ENCODE data around the gene ZBTB20.

The ZBTB20 gene

GRCh38 chr3:114444216-114444615, 702.9 kb downstream of the ZBTB20 start:
- no peak for DNase-seq (ENCODE audit: low spot score)

GRCh38 chr3:114442246-114442645, 704.8 kb downstream of the ZBTB20 start:
- peak; percentile 60 for DNase-seq (ENCODE audit: low spot score)

GRCh38 chr3:114441386-114441785, 705.7 kb downstream of the ZBTB20 start:
- DNase-seq (ENCODE audit: low spot score): no peak

- no peak for DNase-seq (ENCODE audit: low spot score)
Measured at GRCh38 chr3:114440700-114441099, 706.4 kb downstream of the ZBTB20 start.

GRCh38 chr3:114439284-114439683, 707.8 kb downstream of the ZBTB20 start:
- peak; percentile 65 for DNase-seq (ENCODE audit: low spot score)

GRCh38 chr3:114437897-114438296, 709.2 kb downstream of the ZBTB20 start:
- DNase-seq (ENCODE audit: low spot score): no peak

GRCh38 chr3:114436182-114436581, 710.9 kb downstream of the ZBTB20 start:
- no peak for DNase-seq (ENCODE audit: low spot score)

- no peak for DNase-seq (ENCODE audit: low spot score)
Measured at GRCh38 chr3:114435386-114436115, 711.5 kb downstream of the ZBTB20 start.

GRCh38 chr3:114432310-114432709, 714.8 kb downstream of the ZBTB20 start:
- no peak for DNase-seq (ENCODE audit: low spot score)

GRCh38 chr3:114428044-114428595, 719.0 kb downstream of the ZBTB20 start:
- no peak for DNase-seq (ENCODE audit: low spot score)

- no peak for DNase-seq (ENCODE audit: low spot score)
Measured at GRCh38 chr3:114427285-114428043, 719.6 kb downstream of the ZBTB20 start.

GRCh38 chr3:114424337-114424736, 722.8 kb downstream of the ZBTB20 start:
- no peak for DNase-seq (ENCODE audit: low spot score)

GRCh38 chr3:114421204-114421603, 725.9 kb downstream of the ZBTB20 start:
- no peak for DNase-seq (ENCODE audit: low spot score)

- DNase-seq (ENCODE audit: low spot score): no peak
Measured at GRCh38 chr3:114420072-114420471, 727.0 kb downstream of the ZBTB20 start.

- DNase-seq (ENCODE audit: low spot score): peak; percentile 77
Measured at GRCh38 chr3:114418724-114419543, 728.2 kb downstream of the ZBTB20 start.

- no peak for DNase-seq (ENCODE audit: low spot score)
Measured at GRCh38 chr3:114418107-114418506, 729.0 kb downstream of the ZBTB20 start.

GRCh38 chr3:114417675-114418074, 729.4 kb downstream of the ZBTB20 start:
- DNase-seq (ENCODE audit: low spot score): no peak

- no peak for DNase-seq (ENCODE audit: low spot score)
Measured at GRCh38 chr3:114417265-114417664, 729.8 kb downstream of the ZBTB20 start.

GRCh38 chr3:114411811-114412803, 735.0 kb downstream of the ZBTB20 start:
- peak; percentile 81 for DNase-seq (ENCODE audit: low spot score)

- DNase-seq (ENCODE audit: low spot score): no peak
Measured at GRCh38 chr3:114411190-114411668, 735.9 kb downstream of the ZBTB20 start.

All from kidney tubule cell (primary cell).